Colonic mucosa (tissue), 4 donors: ENCODE data around the gene FHIT. TPM values are rescaled to one million over a fixed set of nuclear protein-coding genes. Genes with fewer than 3 reads are reported as not detected.

ENCODE experiments used
- DNase-seq: peaks from one replicate; pipeline ENCODE4 v3.0.0-alpha.2; 2020
- H3K27ac ChIP-seq: fragments of 200-600 bp; one replicate; pipeline ENCODE4 v1.8.0; 2021
- H3K27me3 ChIP-seq: fragments of 200-600 bp; one replicate; pipeline ENCODE4 v1.8.0; 2021
- H3K36me3 ChIP-seq: fragments of 200-600 bp; one replicate; pipeline ENCODE4 v1.8.0; 2021
- H3K4me1 ChIP-seq: fragments of 200-600 bp; one replicate; pipeline ENCODE4 v1.8.0; 2021; ENCODE audit warnings: mild to moderate bottlenecking
- H3K4me3 ChIP-seq: fragments of 200-600 bp; one replicate; pipeline ENCODE4 v1.8.0; 2021
- H3K9ac ChIP-seq, 2 donors: one replicate each; pipeline ENCODE4 v1.7.0; 2013; ENCODE audit warnings: control low read depth in 2 of 2, low read depth in 2 of 2, low read length in 2 of 2
- H3K9me3 ChIP-seq: fragments of 200-600 bp; one replicate; pipeline ENCODE4 v1.8.0; 2021
- CTCF ChIP-seq: fragments of 200-600 bp; IDR thresholded peaks from one replicate; pipeline ENCODE4 v1.8.0; 2022; ENCODE audit warnings: antibody characterized with exemption, mild to moderate bottlenecking
- intact Hi-C: fragments of 100-400 bp; cut with DNase I; formaldehyde crosslinking; loops from one replicate; pipeline ENCODE4 v1.14.1; 2022
- total RNA-seq, 2 donors: library from RNA; stranded (reverse); fragmentation: NEBNext Ultra II Directional in 1 of 2; extraction: Animal tissue kit (Norgen Biotek cat#: 25700) in 1 of 2; gene quantifications; one replicate each; pipeline ENCODE4 v1.2.1, GENCODE V29; 2021
- donor health status: healthy.
- donor health status: DM: no; HTN: no; CAD: no.
- donor health status: DM: no; HTN: no; CAD: no.

The FHIT gene
- total RNA-seq, 2 donors from 2014 or later, result 7.7 to 9.4 TPM

DNA sequence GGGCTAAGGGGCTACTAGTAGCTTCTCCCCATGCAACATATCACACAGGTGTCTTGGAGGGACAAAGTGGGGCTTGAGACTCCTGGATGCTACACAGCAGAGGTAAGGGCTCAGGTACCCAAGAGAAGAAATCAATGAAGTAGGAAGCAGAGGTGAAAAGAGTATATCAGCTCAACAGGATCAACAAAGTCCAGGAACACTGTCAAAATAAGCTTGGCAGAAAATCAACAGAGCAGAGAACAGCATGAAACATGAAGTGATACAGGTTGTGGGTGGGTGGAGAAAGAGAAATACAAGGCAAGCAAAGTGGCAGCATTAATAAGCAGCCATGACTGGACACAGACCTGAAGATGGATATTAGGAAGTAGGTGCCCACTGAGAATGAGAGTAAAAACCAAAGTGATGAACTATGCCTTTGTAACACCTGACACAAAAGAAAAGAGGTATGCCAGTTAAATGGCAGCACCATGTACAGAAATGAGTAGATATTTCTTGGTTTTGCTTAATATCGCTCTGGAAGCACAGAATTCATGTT is 637.4 kb downstream of the FHIT start:
- Histone ChIP-seq H3K4me1 (no peaks in the 10 kb centered on the region), H3K36me3 (no peaks in the 10 kb centered on the region), H3K4me3 (no peak overlapping the region), H3K27ac (no peak overlapping the region), H3K9ac (no peak overlapping the region), H3K9me3 (no peaks in the 10 kb centered on the region), H3K27me3 (no peaks in the 10 kb centered on the region)
- intact Hi-C loops, result no loop called here
- no peak for TF ChIP-seq CTCF
- DNase-seq, result no peak

DNA sequence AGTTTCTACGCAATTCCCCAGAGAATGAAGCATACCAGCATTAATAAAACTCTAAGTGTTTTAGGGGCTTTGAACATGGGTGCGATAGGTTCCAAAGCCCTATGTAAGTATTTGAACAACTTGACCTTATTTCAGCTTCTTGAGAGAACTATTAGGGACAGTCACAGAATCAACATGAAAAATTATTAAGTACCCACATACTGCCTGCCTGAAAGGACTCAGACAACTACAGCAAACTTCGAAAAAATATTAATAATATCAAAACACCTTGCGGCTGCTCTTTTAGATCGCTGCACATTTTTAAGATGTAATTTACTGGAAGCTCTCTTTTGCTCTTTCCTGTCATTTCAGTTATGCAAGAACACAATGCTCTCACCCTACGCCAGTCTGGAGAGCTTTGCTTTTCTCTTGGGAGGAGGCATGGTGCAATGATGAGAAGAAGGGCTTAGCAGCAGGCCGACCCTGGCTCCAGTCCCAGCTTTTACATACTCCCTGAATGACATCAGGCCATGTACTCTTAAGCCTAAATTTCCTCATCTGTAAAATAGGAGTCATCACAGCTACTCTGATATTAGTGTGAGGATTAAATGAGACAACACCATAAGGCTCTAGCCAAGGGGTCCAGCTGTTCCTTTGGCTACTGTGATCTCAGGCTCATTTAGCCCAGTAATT is 640.7 kb downstream of the FHIT start:
- peak; percentile 49 for DNase-seq
- Histone ChIP-seq H3K9me3 (no peaks in the 10 kb centered on the region), H3K36me3 (no peaks in the 10 kb centered on the region), H3K27ac (no peak overlapping the region), H3K9ac (no peak overlapping the region), H3K4me3 (no peak overlapping the region), H3K4me1 (no peaks in the 10 kb centered on the region), H3K27me3 (no peaks in the 10 kb centered on the region)
- no peak for TF ChIP-seq CTCF
- intact Hi-C loops, result no loop called here

- Histone ChIP-seq H3K9ac (no peak overlapping the region), H3K4me1 (no peaks in the 10 kb centered on the region), H3K27me3 (no peaks in the 10 kb centered on the region), H3K9me3 (no peaks in the 10 kb centered on the region), H3K36me3 (no peaks in the 10 kb centered on the region), H3K4me3 (no peak overlapping the region), H3K27ac (no peak overlapping the region)
- intact Hi-C loops, result no loop called here
- TF ChIP-seq CTCF, result no peak
- DNase-seq, result no peak
Observed at GRCh38 chr3:60609446-60609845, 641.8 kb downstream of the FHIT start.

DNA sequence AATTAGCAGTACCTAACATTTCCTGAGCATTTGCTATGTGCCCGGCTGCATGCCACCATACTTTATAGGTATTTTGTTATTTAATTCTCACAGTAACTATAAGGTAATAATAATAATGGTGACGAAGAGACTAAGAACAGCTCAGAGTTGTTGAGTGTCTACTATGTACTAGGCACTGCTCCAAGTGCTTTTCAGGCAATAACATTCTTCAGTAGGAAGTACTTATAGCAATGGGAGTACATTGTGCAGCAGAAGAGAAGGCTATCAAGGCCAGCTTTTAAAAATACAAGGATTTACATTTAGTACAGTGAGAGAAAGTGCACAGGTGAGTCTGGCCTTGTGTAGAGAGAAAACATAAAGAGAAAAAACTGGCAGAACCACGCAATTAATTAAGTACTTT is 647.4 kb downstream of the FHIT start:
- intact Hi-C loops, result no loop called here
- Histone ChIP-seq H3K9ac (no peak overlapping the region), H3K4me3 (no peak overlapping the region), H3K27ac (no peak overlapping the region), H3K4me1 (no peaks in the 10 kb centered on the region), H3K36me3 (no peaks in the 10 kb centered on the region), H3K27me3 (no peaks in the 10 kb centered on the region), H3K9me3 (no peaks in the 10 kb centered on the region)
- DNase-seq, result no peak
- TF ChIP-seq CTCF, result no peak

GRCh38 chr3:60600848-60601247 is 650.4 kb downstream of the FHIT start:
- no peak for DNase-seq
- intact Hi-C loops, result no loop called here
- no peak overlapping the region for H3K9ac ChIP-seq

More at GRCh38 chr3:60600848-60601247, 650.4 kb downstream of the FHIT start:
- H3K27me3 ChIP-seq, result no peaks in the 10 kb centered on the region
- no peaks in the 10 kb centered on the region for H3K4me1 ChIP-seq
- H3K27ac ChIP-seq, result no peak overlapping the region
- no peak overlapping the region for H3K4me3 ChIP-seq
- no peaks in the 10 kb centered on the region for H3K36me3 ChIP-seq
- no peak for TF ChIP-seq CTCF
- H3K9me3 ChIP-seq, result no peaks in the 10 kb centered on the region
